GM12878 (cell line): Measurements from ENCODE around the gene APBB1IP. TPM values are rescaled to one million over a fixed set of nuclear protein-coding genes. Genes with fewer than 3 reads are reported as not detected.

ENCODE experiments used
- ATAC-seq: fragments of 200-7000 bp; cut with Tn5 transposase; 3 replicates; pipeline ENCODE4 v1.9.1; 2020; ENCODE audit warnings: mild to moderate bottlenecking, moderate library complexity
- BruUV-seq: library from RNA; stranded (reverse); fragments of 400-500 nt; replicated peaks from 2 replicates; lab custom pipeline; 2021; lab: Mats Ljungman, UMichigan
- CTCF ChIA-PET: fragments of 300-600 bp; sonication (Branson Sonifier 250); formaldehyde crosslinking; extraction: SDS; loops from one replicate; lab custom pipeline; 2021; ENCODE audit warnings: inconsistent platforms; lab: Yijun Ruan, JAX
- POLR2A ChIA-PET: fragments of 350-600 bp; formaldehyde crosslinking; extraction: SDS; loops from one replicate; lab custom pipeline; 2021; ENCODE audit warnings: inconsistent platforms; lab: Charles Lee
- RAD21 ChIA-PET: fragments of 300-600 bp; sonication (Branson Sonifier 250); formaldehyde crosslinking; loops from one replicate; lab custom pipeline; 2023; ENCODE audit warnings: antibody characterized with exemption; ENCODE audit not compliant: unreplicated experiment; lab: Charles Lee
- SMC1A ChIA-PET: fragments of 300-600 bp; sonication (Branson Sonifier 250); formaldehyde crosslinking; loops from one replicate; lab custom pipeline; 2023; ENCODE audit not compliant: unreplicated experiment, uncharacterized antibody; lab: Charles Lee
- DNase-seq: peaks from one replicate; pipeline ENCODE4 v3.0.0-alpha.2; 2011; ENCODE audit warnings: low read depth, low spot score
- FAIRE-seq: peaks from 3 replicates; lab custom pipeline; 2011; peaks lifted over from hg19 to GRCh38; lab: Jason Lieb, UNC
- H2AFZ ChIP-seq: 2 replicates; pipeline ENCODE4 v1.6.0; 2011; ENCODE audit warnings: low read depth, low read length, control low read depth; ENCODE audit not compliant: control insufficient read depth
- H3K27ac ChIP-seq: 2 replicates; pipeline ENCODE4 v1.5.1; 2011; ENCODE audit warnings: control low read depth; ENCODE audit not compliant: control insufficient read depth, insufficient read depth
- H3K27me3 ChIP-seq, 2 experiments: replicated peaks in 1 of 2; 2 replicates each; pipeline versions ENCODE4 v1.6.0 to v1.6.1; 2011; ENCODE audit warnings: low read length in 1 of 2; ENCODE audit not compliant: control insufficient read depth in 2 of 2, insufficient read depth in 2 of 2
- H3K36me3 ChIP-seq, 2 experiments: 2 replicates each; pipeline ENCODE4 v1.5.1; 2011; ENCODE audit warnings: low read length in 1 of 2; ENCODE audit not compliant: control insufficient read depth in 2 of 2, insufficient read depth in 2 of 2
- H3K4me1 ChIP-seq: 2 replicates; pipeline ENCODE4 v1.6.1; 2011; ENCODE audit warnings: mild to moderate bottlenecking, low read length, moderate library complexity, mixed read lengths; ENCODE audit not compliant: control insufficient read depth, insufficient read depth
- H3K4me2 ChIP-seq: 2 replicates; pipeline ENCODE4 v1.6.0; 2011; ENCODE audit warnings: control low read depth; ENCODE audit not compliant: control insufficient read depth, insufficient read depth
- H3K4me3 ChIP-seq: fragments of 200-600 bp; sonication (generic); 2 replicates; pipeline ENCODE4 v1.5.1; 2016
- H3K79me2 ChIP-seq: 2 replicates; pipeline ENCODE4 v1.6.0; 2011; ENCODE audit warnings: low read length; ENCODE audit not compliant: control insufficient read depth, insufficient read depth
- H3K9ac ChIP-seq: 2 replicates; pipeline ENCODE4 v1.8.0; 2011; ENCODE audit warnings: low read length, control low read depth, mixed read lengths; ENCODE audit not compliant: control insufficient read depth, insufficient read depth
- H3K9me3 ChIP-seq: replicated peaks from 3 replicates; pipeline ENCODE4 v1.5.1; 2011; ENCODE audit warnings: mild to moderate bottlenecking, low read length; ENCODE audit not compliant: control insufficient read depth, insufficient read depth
- H4K20me1 ChIP-seq: 2 replicates; pipeline ENCODE4 v1.6.0; 2011; ENCODE audit not compliant: control insufficient read depth, insufficient read depth
- CREM ChIP-seq: IDR thresholded peaks from 2 replicates; pipeline ENCODE4 v1.6.1; 2014; ENCODE audit warnings: antibody characterized with exemption, low read depth
- SUZ12 ChIP-seq: fragments of 200-600 bp; sonication (generic); IDR thresholded peaks from one replicate; pipeline ENCODE4 v1.6.1; 2018; ENCODE audit warnings: antibody characterized with exemption, mild to moderate bottlenecking; ENCODE audit not compliant: unreplicated experiment
- ZNF384 ChIP-seq: IDR thresholded peaks from 2 replicates; pipeline ENCODE4 v1.6.1; 2012; ENCODE audit warnings: low read depth, mild to moderate bottlenecking, low read length, improper control_type of control experiment, borderline replicate concordance
- WGBS: methylation state at CpG from one replicate; pipeline ENCODE4 v1.1.6; 2016; ENCODE audit warnings: low lambda C conversion rate; ENCODE audit not compliant: insufficient replicate concordance, insufficient coverage; ENCODE audit errors: missing lambda C conversion rate; 5-methylcytosine and 5-hydroxymethylcytosine counted together
- in situ Hi-C: fragments of 300-500 bp; cut with MboI; formaldehyde crosslinking; loops from 9 replicates; pipeline ENCODE4 v1.14.3; 2018; ENCODE audit warnings: mixed read lengths
- intact Hi-C: fragments of 100-400 bp; cut with micrococcal nuclease; formaldehyde crosslinking; loops from one replicate; pipeline ENCODE4 v1.14.2; 2022; ENCODE audit not compliant: unreplicated experiment
- polyA plus RNA-seq, 11 experiments: library from polyadenylated mRNA; depleted of rRNA in 4 of 11; unstranded in 6 of 11; stranded (reverse) in 5 of 11; fragments of >200 nt; fragmentation: Nextera tagmentation in 4 of 11; fragmentation: Illumina TruSeq in 1 of 11; extraction: Ambion mirVana in 4 of 11; extraction: Trizol in 1 of 11; gene quantifications; 1 replicate in 1 of 11; 2 replicates in 10 of 11; pipeline versions ENCODE4 v1.2.1 to v1.2.3, GENCODE V29; 2011 to 2016; ENCODE audit warnings: inconsistent platforms in 2 of 11, missing spikeins in 2 of 11, low read depth in 1 of 11
- total RNA-seq, 4 experiments: library from RNA; depleted of rRNA in 3 of 4; stranded (reverse); fragments of >200 nt in 3 of 4; fragmentation: Illumina TruSeq in 1 of 4; extraction: Trizol in 1 of 4; gene quantifications; 2 replicates each; pipeline versions ENCODE4 v1.2.1 to v1.2.3, GENCODE V29; 2013 to 2021
- TF ChIP-seq, protein P1 (sequence below): fragments of 450-650 bp; conservative IDR thresholded peaks from 2 replicates; pipeline ENCODE4 v1.6.1; 2017; ENCODE audit warnings: mild to moderate bottlenecking, moderate library complexity
- TF ChIP-seq, protein P2 (sequence below): fragments of 150-350 bp; IDR thresholded peaks from 2 replicates; pipeline ENCODE4 v1.6.1; 2014; ENCODE audit warnings: mild to moderate bottlenecking, low read depth, low read length

The APBB1IP gene
- total and polyA plus RNA-seq, 10 of the 15 experiments (the other 5 are each of a cell fraction or from before 2014, with no cell fraction given): 7.3 to 67.4 (median 19.9) TPM

DNA sequence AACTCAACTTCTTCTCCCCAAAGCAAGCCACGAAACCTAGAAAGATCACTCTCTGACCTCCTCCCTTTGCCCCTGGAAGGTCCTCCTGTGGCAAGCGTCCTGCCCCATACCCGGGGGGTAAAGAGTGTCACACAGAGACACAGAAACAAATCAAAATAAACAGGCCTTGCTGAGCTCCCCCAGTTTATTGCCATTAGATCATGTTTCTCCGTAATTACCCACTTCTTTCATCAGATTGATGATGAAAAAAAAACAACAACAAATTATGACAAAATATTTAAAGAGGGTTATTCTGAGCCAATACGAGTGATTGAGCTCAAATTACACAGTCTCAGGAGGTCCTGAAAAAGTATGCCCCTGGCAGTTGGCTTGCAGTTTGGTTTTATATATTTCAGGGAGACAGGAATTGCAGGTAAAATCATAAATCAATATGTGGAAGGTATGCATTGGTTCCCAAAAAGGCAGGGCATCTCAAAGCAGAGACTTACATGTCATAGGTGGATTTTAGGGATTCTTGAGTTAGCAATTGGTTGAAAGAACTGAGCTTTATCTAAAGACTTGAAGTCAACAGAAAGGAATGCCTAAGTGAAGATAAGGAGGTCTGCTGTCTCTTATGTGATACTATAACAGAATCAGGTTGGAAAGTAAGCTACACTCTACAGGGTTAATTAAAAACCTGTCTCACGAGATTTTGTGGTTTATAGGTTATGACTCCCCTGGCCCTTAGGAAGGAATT, 86.2 kb downstream of the APBB1IP start:
- Histone ChIP-seq H3K27me3 (no peaks in the 10 kb centered on the region), H3K4me1 (peaks cover 15% of the 10 kb centered on the region), H4K20me1 (no peaks in the 10 kb centered on the region), H3K36me3 (peaks cover 12 to 35% of the 10 kb centered on the region in 2 experiments), H3K9ac (no peak overlapping the region), H3K4me2 (no peak overlapping the region), H3K79me2 (no peaks in the 10 kb centered on the region; the same call in 1 of the 2 replicates), H3K9me3 (no peaks in the 10 kb centered on the region; the same call in 2 of the 3 replicates), H2AFZ (no peak overlapping the region), H3K27ac (no peak overlapping the region), H3K4me3 (no peak overlapping the region)
- ChIA-PET RAD21 (no interaction called here), CTCF (interaction anchor here (0.5 to 0.7 kb wide), 2 partner anchors 21 to 282 kb away, joined by 3 read pairs; no protein-coding TSS in a partner anchor), POLR2A (interaction anchor here (0.6 kb wide), 1 partner anchor 44 kb away, joined by 7 read pairs; no protein-coding TSS in a partner anchor), SMC1A (interaction anchor here (1.2 to 1.8 kb wide), 4 partner anchors 85 to 189 kb away, joined by 3 to 4 read pairs (median 3); no protein-coding TSS in a partner anchor)
- BruUV-seq: no TSS peak
- DNase-seq (no peak), ATAC-seq (no peak), FAIRE-seq (no peak)
- intact Hi-C loops: no loop called here
- TF ChIP-seq CREM (no peak), ZNF384 (0 out of 2 replicates have a peak, but pooled peaks have one; percentile 17)
- WGBS: 81% methylated on average over 6 of the region's 6 CpGs
- in situ Hi-C loops: no loop called here

DNA sequence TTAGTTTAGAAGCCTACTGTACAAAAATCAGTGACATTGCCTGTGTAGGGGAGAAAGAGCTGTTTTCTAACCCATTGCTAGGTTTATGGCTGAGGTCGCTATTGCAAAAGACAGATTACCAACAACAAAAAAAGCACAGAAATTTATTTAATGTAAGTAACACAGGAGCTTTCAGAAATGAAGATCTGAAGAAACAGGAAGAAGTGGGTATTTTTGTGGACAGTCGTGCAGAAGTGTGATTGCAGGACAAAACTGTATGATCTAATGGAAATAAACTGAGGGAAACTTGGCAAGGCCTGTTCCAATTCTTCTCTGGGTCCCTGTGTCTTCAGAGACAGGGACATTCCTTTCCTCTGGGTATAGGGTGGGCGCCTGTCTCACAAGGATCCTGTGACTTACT, 87.4 kb downstream of the APBB1IP start:
- peaks cover 19% of the 10 kb centered on the region for H3K4me1 ChIP-seq
- ChIA-PET SMC1A (interaction anchor here (0.6 to 1.8 kb wide), 6 partner anchors 8 to 190 kb away, joined by 3 to 4 read pairs (median 3); no protein-coding TSS in a partner anchor), CTCF (interaction anchor here (0.8 kb wide), 1 partner anchor 35 kb away, joined by 3 read pairs; no protein-coding TSS in a partner anchor), RAD21 (no interaction called here), POLR2A (no interaction called here)
- 0 out of 2 replicates have a peak overlapping the region, but pooled peaks have one; percentile 13 for H3K27ac ChIP-seq
- intact Hi-C loops (loop anchor here (5.0 kb wide), 1 partner anchor 48 kb away; no protein-coding TSS in a partner anchor), in situ Hi-C loops (no loop called here)
- no peaks in the 10 kb centered on the region for H3K27me3 ChIP-seq
- FAIRE-seq (no peak), DNase-seq (no peak), ATAC-seq (no peak)
- no peak overlapping the region for H3K4me3 ChIP-seq
- H3K9ac ChIP-seq: no peak overlapping the region
- peaks cover 12 to 36% of the 10 kb centered on the region in 2 experiments for H3K36me3 ChIP-seq
- H3K9me3 ChIP-seq: no peaks in the 10 kb centered on the region; the same call in 2 of the 3 replicates
- BruUV-seq: no TSS peak
- no peak overlapping the region for H3K4me2 ChIP-seq
- no peaks in the 10 kb centered on the region; the same call in 1 of the 2 replicates for H3K79me2 ChIP-seq
- H4K20me1 ChIP-seq: no peaks in the 10 kb centered on the region
- 100% methylated on average over 3 of the region's 3 CpGs for WGBS
- no peak overlapping the region for H2AFZ ChIP-seq
- TF ChIP-seq SUZ12: no peak
- TF ChIP-seq, protein P1, sequence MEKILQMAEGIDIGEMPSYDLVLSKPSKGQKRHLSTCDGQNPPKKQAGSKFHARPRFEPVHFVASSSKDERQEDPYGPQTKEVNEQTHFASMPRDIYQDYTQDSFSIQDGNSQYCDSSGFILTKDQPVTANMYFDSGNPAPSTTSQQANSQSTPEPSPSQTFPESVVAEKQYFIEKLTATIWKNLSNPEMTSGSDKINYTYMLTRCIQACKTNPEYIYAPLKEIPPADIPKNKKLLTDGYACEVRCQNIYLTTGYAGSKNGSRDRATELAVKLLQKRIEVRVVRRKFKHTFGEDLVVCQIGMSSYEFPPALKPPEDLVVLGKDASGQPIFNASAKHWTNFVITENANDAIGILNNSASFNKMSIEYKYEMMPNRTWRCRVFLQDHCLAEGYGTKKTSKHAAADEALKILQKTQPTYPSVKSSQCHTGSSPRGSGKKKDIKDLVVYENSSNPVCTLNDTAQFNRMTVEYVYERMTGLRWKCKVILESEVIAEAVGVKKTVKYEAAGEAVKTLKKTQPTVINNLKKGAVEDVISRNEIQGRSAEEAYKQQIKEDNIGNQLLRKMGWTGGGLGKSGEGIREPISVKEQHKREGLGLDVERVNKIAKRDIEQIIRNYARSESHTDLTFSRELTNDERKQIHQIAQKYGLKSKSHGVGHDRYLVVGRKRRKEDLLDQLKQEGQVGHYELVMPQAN: no peak
- TF ChIP-seq, protein P2, sequence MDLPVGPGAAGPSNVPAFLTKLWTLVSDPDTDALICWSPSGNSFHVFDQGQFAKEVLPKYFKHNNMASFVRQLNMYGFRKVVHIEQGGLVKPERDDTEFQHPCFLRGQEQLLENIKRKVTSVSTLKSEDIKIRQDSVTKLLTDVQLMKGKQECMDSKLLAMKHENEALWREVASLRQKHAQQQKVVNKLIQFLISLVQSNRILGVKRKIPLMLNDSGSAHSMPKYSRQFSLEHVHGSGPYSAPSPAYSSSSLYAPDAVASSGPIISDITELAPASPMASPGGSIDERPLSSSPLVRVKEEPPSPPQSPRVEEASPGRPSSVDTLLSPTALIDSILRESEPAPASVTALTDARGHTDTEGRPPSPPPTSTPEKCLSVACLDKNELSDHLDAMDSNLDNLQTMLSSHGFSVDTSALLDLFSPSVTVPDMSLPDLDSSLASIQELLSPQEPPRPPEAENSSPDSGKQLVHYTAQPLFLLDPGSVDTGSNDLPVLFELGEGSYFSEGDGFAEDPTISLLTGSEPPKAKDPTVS: no peak
